Adipocyte (in vitro differentiated cells): ENCODE results near the gene SLC20A1.
"Not testable (repeated sequence)": the region's sequence is repeated elsewhere in the genome, so short reads cannot be mapped to it uniquely, and the experiment has no call there.

ENCODE experiments used
- DNase-seq: peaks from one replicate; pipeline ENCODE4 v3.0.0-alpha.2; 2015; ENCODE audit warnings: low read depth
- H3K27me3 ChIP-seq: replicated peaks from 2 replicates; pipeline ENCODE4 v1.7.0; 2013; ENCODE audit warnings: mild to moderate bottlenecking, low read length, moderate library complexity; ENCODE audit not compliant: control insufficient read depth, insufficient read depth
- H3K36me3 ChIP-seq: 2 replicates; pipeline ENCODE4 v1.7.0; 2013; ENCODE audit warnings: low read length, mild to moderate bottlenecking, moderate library complexity; ENCODE audit not compliant: control insufficient read depth, insufficient read depth, severe bottlenecking
- H3K4me1 ChIP-seq: 2 replicates; pipeline ENCODE4 v1.7.0; 2013; ENCODE audit warnings: mild to moderate bottlenecking, low read length, moderate library complexity; ENCODE audit not compliant: control insufficient read depth, insufficient read depth
- H3K4me3 ChIP-seq: 2 replicates; pipeline ENCODE4 v1.7.0; 2013; ENCODE audit warnings: mild to moderate bottlenecking, low read length, moderate library complexity
- H3K9ac ChIP-seq: 2 replicates; pipeline ENCODE4 v1.7.0; 2013; ENCODE audit warnings: mild to moderate bottlenecking, low read length, moderate library complexity
- H3K9me3 ChIP-seq: 2 replicates; pipeline ENCODE4 v1.7.0; 2013; ENCODE audit warnings: mild to moderate bottlenecking, low read length, moderate library complexity; ENCODE audit not compliant: control insufficient read depth

SLC20A1 gene

GRCh38 chr2:112656679-112657078, 10.9 kb downstream of the SLC20A1 start:
- Histone ChIP-seq H3K4me3 (no peak overlapping the region), H3K4me1 (peaks cover 8% of the 10 kb centered on the region), H3K36me3 (peaks cover 93% of the 10 kb centered on the region), H3K9ac (no peak overlapping the region), H3K27me3 (no peaks in the 10 kb centered on the region), H3K9me3 (no peaks in the 10 kb centered on the region)
- DNase-seq, result no peak

- H3K4me3 ChIP-seq, result no peak overlapping the region
- H3K9me3 ChIP-seq, result no peaks in the 10 kb centered on the region
- no peak for DNase-seq
- H3K27me3 ChIP-seq, result no peaks in the 10 kb centered on the region
- H3K4me1 ChIP-seq, result peaks cover 13% of the 10 kb centered on the region
- peaks cover 92% of the 10 kb centered on the region for H3K36me3 ChIP-seq
- no peak overlapping the region for H3K9ac ChIP-seq
These were observed 12.6 kb downstream of the SLC20A1 start for GRCh38 chr2:112658301-112658700.

- Histone ChIP-seq H3K9me3 (no peaks in the 10 kb centered on the region), H3K27me3 (no peaks in the 10 kb centered on the region), H3K4me3 (no peak overlapping the region), H3K9ac (no peak overlapping the region), H3K4me1 (peaks cover 19% of the 10 kb centered on the region), H3K36me3 (peaks cover 92% of the 10 kb centered on the region)
- no peak for DNase-seq
These were observed 13.3 kb downstream of the SLC20A1 start for GRCh38 chr2:112658839-112659667.

- Histone ChIP-seq H3K9me3 (no peaks in the 10 kb centered on the region), H3K27me3 (no peaks in the 10 kb centered on the region), H3K36me3 (peaks cover 94% of the 10 kb centered on the region), H3K4me1 (peaks cover 21% of the 10 kb centered on the region), H3K4me3 (no peak overlapping the region), H3K9ac (no peak overlapping the region)
- no peak for DNase-seq
These were observed 14.4 kb downstream of the SLC20A1 start for GRCh38 chr2:112660138-112660537.

- Histone ChIP-seq H3K27me3 (no peaks in the 10 kb centered on the region), H3K4me3 (no peak overlapping the region), H3K4me1 (peaks cover 17% of the 10 kb centered on the region), H3K9ac (no peak overlapping the region), H3K9me3 (no peaks in the 10 kb centered on the region), H3K36me3 (peaks cover 83% of the 10 kb centered on the region)
- no peak for DNase-seq
These were observed 16.0 kb downstream of the SLC20A1 start for GRCh38 chr2:112661656-112662305.

- Histone ChIP-seq H3K9me3 (no peaks in the 10 kb centered on the region), H3K36me3 (peaks cover 74% of the 10 kb centered on the region), H3K4me1 (peaks cover 17% of the 10 kb centered on the region), H3K27me3 (no peaks in the 10 kb centered on the region), H3K9ac (no peak overlapping the region), H3K4me3 (no peak overlapping the region)
- DNase-seq, result no peak
These were observed 17.0 kb downstream of the SLC20A1 start for GRCh38 chr2:112662704-112663103.

- Histone ChIP-seq H3K27me3 (no peaks in the 10 kb centered on the region), H3K36me3 (peaks cover 54% of the 10 kb centered on the region), H3K4me1 (peaks cover 17% of the 10 kb centered on the region), H3K9ac (no peak overlapping the region), H3K4me3 (no peak overlapping the region), H3K9me3 (no peaks in the 10 kb centered on the region)
- DNase-seq, result no peak
These were observed 18.9 kb downstream of the SLC20A1 start for GRCh38 chr2:112664689-112665088.

GRCh38 chr2:112665113-112665780, 19.5 kb downstream of the SLC20A1 start:
- H3K9ac ChIP-seq, result no peak overlapping the region
- H3K4me3 ChIP-seq, result no peak overlapping the region
- peaks cover 16% of the 10 kb centered on the region for H3K4me1 ChIP-seq
- peaks cover 49% of the 10 kb centered on the region for H3K36me3 ChIP-seq
- DNase-seq, result no peak
- no peaks in the 10 kb centered on the region for H3K9me3 ChIP-seq
- H3K27me3 ChIP-seq, result no peaks in the 10 kb centered on the region

GRCh38 chr2:112666761-112667122, 21.0 kb downstream of the SLC20A1 start:
- Histone ChIP-seq H3K27me3 (no peaks in the 10 kb centered on the region), H3K4me1 (peaks cover 13% of the 10 kb centered on the region), H3K9me3 (no peaks in the 10 kb centered on the region), H3K4me3 (no peak overlapping the region), H3K9ac (no peak overlapping the region), H3K36me3 (peaks cover 34% of the 10 kb centered on the region)
- no peak for DNase-seq

GRCh38 chr2:112667540-112667939, 21.8 kb downstream of the SLC20A1 start:
- Histone ChIP-seq H3K36me3 (peaks cover 27% of the 10 kb centered on the region), H3K4me1 (peaks cover 13% of the 10 kb centered on the region)
- H3K9me3 ChIP-seq, H3K4me3 ChIP-seq, H3K9ac ChIP-seq, DNase-seq, H3K27me3 ChIP-seq: not testable (repeated sequence)

GRCh38 chr2:112669667-112670066, 23.9 kb downstream of the SLC20A1 start:
- H3K27me3 ChIP-seq, result no peaks in the 10 kb centered on the region
- H3K9ac ChIP-seq, result no peak overlapping the region
- DNase-seq, result no peak
- H3K4me3 ChIP-seq, result no peak overlapping the region
- peaks cover 3% of the 10 kb centered on the region for H3K4me1 ChIP-seq
- peaks cover 7% of the 10 kb centered on the region for H3K36me3 ChIP-seq
- H3K9me3 ChIP-seq, result no peaks in the 10 kb centered on the region
